Panc1 (cell line): ENCODE measurements around the gene LRRC8B.

Source experiments
- POLR2AphosphoS5 ChIP-seq: IDR thresholded peaks from 2 replicates; pipeline ENCODE4 v1.6.1; 2012; ENCODE audit warnings: mild to moderate bottlenecking, low read depth, low read length, moderate library complexity
- TF ChIP-seq, protein P1 (sequence below): fragments of 450-650 bp; IDR thresholded peaks from 2 replicates; pipeline ENCODE4 v1.5.1; 2017; ENCODE audit warnings: mild to moderate bottlenecking

DNA sequence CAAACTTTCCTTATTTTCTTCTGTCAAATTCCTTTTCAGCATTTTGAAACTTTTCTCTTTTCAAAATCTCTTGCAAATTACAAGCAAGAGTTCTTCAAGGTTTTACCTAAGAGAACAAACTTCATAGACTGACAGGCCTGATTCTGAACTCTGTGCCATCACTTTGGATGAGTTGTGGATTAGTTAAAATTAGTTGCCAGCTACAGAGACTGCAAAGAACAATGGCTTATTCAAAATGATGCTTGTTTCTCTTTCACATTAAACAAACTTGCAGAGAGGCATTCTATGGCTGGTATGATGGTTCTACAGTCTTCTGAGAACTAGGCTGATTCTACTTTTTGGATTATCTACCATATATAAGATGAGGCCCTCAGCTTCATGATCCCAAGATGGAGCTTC lies 3.8 kb downstream of the LRRC8B start:
- TF ChIP-seq, protein P1, sequence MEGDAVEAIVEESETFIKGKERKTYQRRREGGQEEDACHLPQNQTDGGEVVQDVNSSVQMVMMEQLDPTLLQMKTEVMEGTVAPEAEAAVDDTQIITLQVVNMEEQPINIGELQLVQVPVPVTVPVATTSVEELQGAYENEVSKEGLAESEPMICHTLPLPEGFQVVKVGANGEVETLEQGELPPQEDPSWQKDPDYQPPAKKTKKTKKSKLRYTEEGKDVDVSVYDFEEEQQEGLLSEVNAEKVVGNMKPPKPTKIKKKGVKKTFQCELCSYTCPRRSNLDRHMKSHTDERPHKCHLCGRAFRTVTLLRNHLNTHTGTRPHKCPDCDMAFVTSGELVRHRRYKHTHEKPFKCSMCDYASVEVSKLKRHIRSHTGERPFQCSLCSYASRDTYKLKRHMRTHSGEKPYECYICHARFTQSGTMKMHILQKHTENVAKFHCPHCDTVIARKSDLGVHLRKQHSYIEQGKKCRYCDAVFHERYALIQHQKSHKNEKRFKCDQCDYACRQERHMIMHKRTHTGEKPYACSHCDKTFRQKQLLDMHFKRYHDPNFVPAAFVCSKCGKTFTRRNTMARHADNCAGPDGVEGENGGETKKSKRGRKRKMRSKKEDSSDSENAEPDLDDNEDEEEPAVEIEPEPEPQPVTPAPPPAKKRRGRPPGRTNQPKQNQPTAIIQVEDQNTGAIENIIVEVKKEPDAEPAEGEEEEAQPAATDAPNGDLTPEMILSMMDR, result no peak
- no peak for TF ChIP-seq POLR2AphosphoS5
